Activated T-helper 2 cell treated with anti-CD3 and anti-CD28 coated beads, Interferon-gamma antibody, Interleukin-2, Interleukin-4, amounts not matched to agents 10 μg/mL and 5 μg/mL and 100 μg/mL, durations not matched to agents 14 hours and 24 hours and 36 hours (primary cell): Measurements from ENCODE around the gene MAPKAP1. TPM values are rescaled to one million over a fixed set of nuclear protein-coding genes. Genes with fewer than 3 reads are reported as not detected.

Source experiments
- DNase-seq: peaks from one replicate; pipeline ENCODE4 v3.0.0; 2021; ENCODE audit warnings: low spot score
- H3K27ac Mint-ChIP-seq: one replicate; pipeline ENCODE4 v1.8.0; 2021; ENCODE audit warnings: mixed read lengths
- H3K27me3 Mint-ChIP-seq: one replicate; pipeline ENCODE4 v1.8.0; 2021; ENCODE audit warnings: low read depth, mixed read lengths
- H3K36me3 Mint-ChIP-seq: one replicate; pipeline ENCODE4 v1.8.0; 2021; ENCODE audit warnings: low read depth, mixed read lengths
- H3K4me1 Mint-ChIP-seq: one replicate; pipeline ENCODE4 v1.8.0; 2021; ENCODE audit warnings: low read depth, mixed read lengths
- H3K4me3 Mint-ChIP-seq: one replicate; pipeline ENCODE4 v1.8.0; 2021; ENCODE audit warnings: low read depth, mild to moderate bottlenecking, moderate library complexity, mixed read lengths
- H3K9me3 Mint-ChIP-seq: one replicate; pipeline ENCODE4 v1.8.0; 2021; ENCODE audit warnings: mixed read lengths
- intact Hi-C: fragments of 100-400 bp; cut with micrococcal nuclease; formaldehyde crosslinking; loops from one replicate; pipeline ENCODE4 v1.15.1; 2023
- total RNA-seq: library from RNA; stranded (reverse); gene quantifications from 2 replicates; pipeline ENCODE4 v1.2.3, GENCODE V29; 2022

MAPKAP1 gene
- total RNA-seq, 1 donor from 2014 or later = 83.8 TPM

DNA sequence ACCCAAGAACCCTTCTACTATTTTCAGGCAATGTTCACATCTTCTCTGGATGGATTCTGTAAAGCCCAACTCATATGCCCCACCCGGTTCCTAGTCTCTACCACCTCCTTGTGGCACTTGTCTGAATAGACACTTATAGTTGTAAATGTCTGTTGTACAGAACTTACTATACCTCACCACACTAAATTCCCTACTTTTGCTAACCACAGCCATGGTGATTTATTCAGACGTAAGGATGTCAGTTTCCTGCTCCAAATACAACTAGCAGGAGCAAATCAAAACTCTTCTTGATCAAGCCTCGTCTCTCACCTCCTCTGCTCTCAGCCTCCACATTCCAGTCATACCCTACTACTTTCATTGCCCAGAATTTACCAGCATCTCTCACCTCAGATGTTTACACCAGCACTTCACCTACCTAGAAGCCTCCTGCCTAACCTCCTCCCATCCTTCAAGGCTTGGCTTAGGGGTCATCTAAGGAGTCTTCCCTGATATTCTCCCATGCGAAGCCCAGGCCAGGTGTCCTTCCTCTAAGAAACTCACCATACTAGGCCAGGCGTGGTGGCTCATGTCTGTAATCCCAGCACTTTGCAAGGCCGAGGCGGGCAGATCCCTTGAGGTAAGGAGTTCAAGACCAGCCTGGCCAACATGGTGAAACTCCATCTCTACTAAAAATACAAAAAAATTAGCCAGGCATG lies 75.5 kb downstream of the MAPKAP1 start:
- Mint-ChIP-seq H3K4me3 (peak overlapping the region; percentile 11), H3K27ac (peak overlapping the region; percentile 40), H3K9me3 (no peaks in the 10 kb centered on the region), H3K27me3 (no peaks in the 10 kb centered on the region), H3K4me1 (peaks cover 57% of the 10 kb centered on the region), H3K36me3 (no peaks in the 10 kb centered on the region)
- intact Hi-C loops = loop anchor here (1.0 to 5.0 kb wide), 11 partner anchors 15 to 597 kb away; no protein-coding TSS in a partner anchor
- no peak for DNase-seq

DNA sequence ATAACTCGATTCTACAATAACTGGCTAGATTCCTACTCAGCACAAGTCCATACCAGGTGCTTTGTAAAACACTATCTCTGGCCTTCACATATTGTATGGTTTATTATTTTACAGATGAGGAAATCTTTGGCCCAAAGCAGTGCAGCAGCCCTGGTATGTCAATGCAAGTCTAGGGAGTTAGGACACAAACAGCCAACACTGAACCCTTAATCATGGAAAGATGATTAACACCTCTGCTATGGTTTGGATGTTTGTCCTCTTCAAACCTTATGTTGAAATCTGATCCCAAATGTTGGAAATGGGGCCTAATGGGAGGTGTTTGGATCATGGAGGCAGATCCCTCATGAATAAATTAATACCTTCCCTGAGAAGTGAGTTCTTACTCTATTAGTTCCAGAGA lies 76.6 kb downstream of the MAPKAP1 start:
- intact Hi-C loops = loop anchor here (2.0 to 5.0 kb wide), 2 partner anchors 192 to 598 kb away; no protein-coding TSS in a partner anchor
- no peaks in the 10 kb centered on the region for H3K27me3 Mint-ChIP-seq
- no peaks in the 10 kb centered on the region for H3K9me3 Mint-ChIP-seq
- H3K4me3 Mint-ChIP-seq = no peak overlapping the region
- no peak for DNase-seq
- no peak overlapping the region for H3K27ac Mint-ChIP-seq
- H3K4me1 Mint-ChIP-seq = peaks cover 46% of the 10 kb centered on the region
- no peaks in the 10 kb centered on the region for H3K36me3 Mint-ChIP-seq

GRCh38 chr9:125629446-125629845 lies 77.6 kb downstream of the MAPKAP1 start:
- peaks cover 36% of the 10 kb centered on the region for H3K4me1 Mint-ChIP-seq
- no peak overlapping the region for H3K4me3 Mint-ChIP-seq
- H3K36me3 Mint-ChIP-seq = no peaks in the 10 kb centered on the region
- H3K9me3 Mint-ChIP-seq = no peaks in the 10 kb centered on the region
- no peak overlapping the region for H3K27ac Mint-ChIP-seq
- no peaks in the 10 kb centered on the region for H3K27me3 Mint-ChIP-seq
- DNase-seq = no peak
- intact Hi-C loops = no loop called here

DNA sequence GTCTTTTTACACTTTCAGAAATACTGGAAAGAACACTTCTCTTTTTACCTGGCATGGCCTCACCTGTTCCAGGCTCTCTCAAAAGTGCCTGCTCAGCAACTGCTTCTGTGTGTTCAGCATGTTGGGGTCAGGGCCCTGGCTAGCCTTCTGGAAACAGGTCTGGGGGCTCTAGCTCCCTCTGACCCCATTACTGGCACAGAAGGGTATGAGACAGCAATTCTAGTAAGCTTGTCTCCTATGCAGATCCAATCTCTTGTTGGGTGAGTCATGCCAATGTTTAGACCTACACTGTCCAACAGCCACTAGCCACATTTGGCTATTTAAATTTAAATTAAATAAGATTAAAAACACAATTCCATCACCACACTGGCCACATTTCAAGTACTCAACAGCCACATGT lies 80.8 kb downstream of the MAPKAP1 start:
- no peak for DNase-seq
- peaks cover 3% of the 10 kb centered on the region for H3K36me3 Mint-ChIP-seq
- H3K9me3 Mint-ChIP-seq = no peaks in the 10 kb centered on the region
- H3K27ac Mint-ChIP-seq = no peak overlapping the region
- peaks cover 18% of the 10 kb centered on the region for H3K4me1 Mint-ChIP-seq
- H3K27me3 Mint-ChIP-seq = no peaks in the 10 kb centered on the region
- intact Hi-C loops = no loop called here
- H3K4me3 Mint-ChIP-seq = no peak overlapping the region

- DNase-seq = no peak
- Mint-ChIP-seq H3K27me3 (no peaks in the 10 kb centered on the region), H3K4me3 (no peak overlapping the region), H3K4me1 (peaks cover 9% of the 10 kb centered on the region), H3K9me3 (no peaks in the 10 kb centered on the region), H3K36me3 (peaks cover 3% of the 10 kb centered on the region), H3K27ac (no peak overlapping the region)
- intact Hi-C loops = no loop called here
Observed at GRCh38 chr9:125621170-125621569, 85.8 kb downstream of the MAPKAP1 start.

- H3K4me3 Mint-ChIP-seq = no peak overlapping the region
- H3K27ac Mint-ChIP-seq = no peak overlapping the region
- H3K27me3 Mint-ChIP-seq = no peaks in the 10 kb centered on the region
- DNase-seq = no peak
- peaks cover 9% of the 10 kb centered on the region for H3K4me1 Mint-ChIP-seq
- no peaks in the 10 kb centered on the region for H3K9me3 Mint-ChIP-seq
- peaks cover 3% of the 10 kb centered on the region for H3K36me3 Mint-ChIP-seq
- intact Hi-C loops = no loop called here
Observed at GRCh38 chr9:125620216-125620615, 86.8 kb downstream of the MAPKAP1 start.

GRCh38 chr9:125617087-125617486 lies 89.9 kb downstream of the MAPKAP1 start:
- no peaks in the 10 kb centered on the region for H3K27me3 Mint-ChIP-seq
- peaks cover 13% of the 10 kb centered on the region for H3K4me1 Mint-ChIP-seq
- H3K27ac Mint-ChIP-seq = no peak overlapping the region
- no peak overlapping the region for H3K4me3 Mint-ChIP-seq
- H3K36me3 Mint-ChIP-seq = peaks cover 8% of the 10 kb centered on the region
- no peak for DNase-seq
- intact Hi-C loops = no loop called here
- H3K9me3 Mint-ChIP-seq = no peaks in the 10 kb centered on the region

DNA sequence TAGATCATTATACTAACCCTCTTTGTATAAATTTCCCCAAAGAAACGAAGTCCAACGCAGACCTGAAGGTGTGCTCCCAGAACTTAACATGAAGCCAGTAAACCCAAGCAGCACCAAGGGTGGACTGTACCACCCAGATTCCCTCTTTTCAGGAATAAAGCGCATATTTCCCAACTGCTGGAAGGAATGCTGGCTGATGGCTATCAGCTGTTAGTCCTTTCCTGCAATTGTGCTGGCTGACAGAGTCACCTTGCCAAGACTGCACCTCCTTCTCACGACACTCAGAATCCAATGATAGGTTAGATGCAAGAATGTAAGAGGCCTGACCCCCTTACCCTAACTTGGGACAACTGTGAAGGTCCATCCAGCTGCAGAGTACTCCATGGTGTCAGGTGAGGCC lies 93.9 kb downstream of the MAPKAP1 start:
- Mint-ChIP-seq H3K4me1 (peaks cover 35% of the 10 kb centered on the region), H3K27ac (no peak overlapping the region), H3K4me3 (no peak overlapping the region), H3K27me3 (no peaks in the 10 kb centered on the region), H3K9me3 (peaks cover 3% of the 10 kb centered on the region), H3K36me3 (peaks cover 5% of the 10 kb centered on the region)
- DNase-seq = no peak
- intact Hi-C loops = no loop called here

DNA sequence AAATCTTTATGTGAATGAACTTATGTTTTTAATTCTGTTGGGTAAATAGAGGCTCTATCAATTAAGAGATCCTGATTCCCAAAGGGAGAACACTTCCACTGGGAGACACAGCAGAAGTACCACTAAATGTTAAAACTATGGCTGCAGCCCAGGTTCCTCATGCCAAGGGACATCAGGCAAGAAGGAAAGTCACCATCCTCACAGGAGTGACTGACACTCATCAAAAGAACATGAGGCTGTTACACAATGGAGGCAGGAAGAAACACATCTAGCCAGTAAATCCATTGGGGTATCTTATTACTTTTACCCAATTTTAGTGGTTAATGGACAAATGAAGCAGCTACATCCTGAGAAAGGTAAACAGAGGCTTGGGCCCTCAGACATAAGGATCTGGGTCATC lies 94.4 kb downstream of the MAPKAP1 start:
- peaks cover 3% of the 10 kb centered on the region for H3K9me3 Mint-ChIP-seq
- DNase-seq = no peak
- no peak overlapping the region for H3K4me3 Mint-ChIP-seq
- H3K27ac Mint-ChIP-seq = no peak overlapping the region
- no peaks in the 10 kb centered on the region for H3K27me3 Mint-ChIP-seq
- peaks cover 35% of the 10 kb centered on the region for H3K4me1 Mint-ChIP-seq
- intact Hi-C loops = no loop called here
- H3K36me3 Mint-ChIP-seq = peaks cover 5% of the 10 kb centered on the region

- no peak overlapping the region for H3K4me3 Mint-ChIP-seq
- H3K27ac Mint-ChIP-seq = no peak overlapping the region
- DNase-seq = no peak
- no peaks in the 10 kb centered on the region for H3K27me3 Mint-ChIP-seq
- intact Hi-C loops = no loop called here
- H3K9me3 Mint-ChIP-seq = peaks cover 3% of the 10 kb centered on the region
- peaks cover 5% of the 10 kb centered on the region for H3K36me3 Mint-ChIP-seq
- peaks cover 41% of the 10 kb centered on the region for H3K4me1 Mint-ChIP-seq
Observed at GRCh38 chr9:125611121-125611765, 95.8 kb downstream of the MAPKAP1 start.

GRCh38 chr9:125609744-125610143 lies 97.3 kb downstream of the MAPKAP1 start:
- Mint-ChIP-seq H3K4me3 (peak overlapping the region; percentile 1), H3K4me1 (peaks cover 41% of the 10 kb centered on the region), H3K36me3 (peaks cover 5% of the 10 kb centered on the region), H3K9me3 (peaks cover 3% of the 10 kb centered on the region), H3K27me3 (no peaks in the 10 kb centered on the region), H3K27ac (peak overlapping the region; percentile 71)
- DNase-seq = no peak
- intact Hi-C loops = loop anchor here (1.0 to 2.0 kb wide), 2 partner anchors 23 to 49 kb away; no protein-coding TSS in a partner anchor

GRCh38 chr9:125608489-125609224 lies 98.4 kb downstream of the MAPKAP1 start:
- H3K4me3 Mint-ChIP-seq = no peak overlapping the region
- no peaks in the 10 kb centered on the region for H3K27me3 Mint-ChIP-seq
- peaks cover 41% of the 10 kb centered on the region for H3K4me1 Mint-ChIP-seq
- intact Hi-C loops = loop anchor here (1.0 to 2.0 kb wide), 2 partner anchors 24 to 48 kb away; no protein-coding TSS in a partner anchor
- H3K9me3 Mint-ChIP-seq = peaks cover 3% of the 10 kb centered on the region
- no peak for DNase-seq
- H3K27ac Mint-ChIP-seq = peak overlapping the region; percentile 74
- peaks cover 5% of the 10 kb centered on the region for H3K36me3 Mint-ChIP-seq

- Mint-ChIP-seq H3K4me3 (no peak overlapping the region), H3K27ac (no peak overlapping the region), H3K27me3 (no peaks in the 10 kb centered on the region), H3K36me3 (no peaks in the 10 kb centered on the region), H3K9me3 (no peaks in the 10 kb centered on the region), H3K4me1 (peaks cover 15% of the 10 kb centered on the region)
- no peak for DNase-seq
- intact Hi-C loops = no loop called here
Observed at GRCh38 chr9:125604196-125604595, 102.8 kb downstream of the MAPKAP1 start.
